NCI-H526 (cell line): ENCODE data around the gene SCG5.

Source experiments
- DNase-seq, 2 experiments: peaks; one replicate each; lab custom pipeline; 2025; lab: John Stamatoyannopoulos, UW

Gene SCG5

GRCh38 chr15:32691689-32692038 is 50.2 kb downstream of the SCG5 start:
- DNase-seq: no peak

GRCh38 chr15:32692286-32692685 is 50.8 kb downstream of the SCG5 start:
- DNase-seq: no peak

GRCh38 chr15:32694222-32694983 is 52.9 kb downstream of the SCG5 start:
- DNase-seq: no peak

GRCh38 chr15:32698773-32699390 is 57.4 kb downstream of the SCG5 start:
- DNase-seq: no peak

- DNase-seq: no peak
Observed at GRCh38 chr15:32700501-32701150, 59.1 kb downstream of the SCG5 start.

GRCh38 chr15:32701863-32702262 is 60.4 kb downstream of the SCG5 start:
- DNase-seq: no peak

- no peak for DNase-seq
Observed at GRCh38 chr15:32704395-32704981, 63.0 kb downstream of the SCG5 start.

- no peak for DNase-seq
Observed at GRCh38 chr15:32705446-32705845, 63.9 kb downstream of the SCG5 start.

GRCh38 chr15:32706704-32707103 is 65.2 kb downstream of the SCG5 start:
- DNase-seq: no peak

- DNase-seq: no peak
Observed at GRCh38 chr15:32707436-32707835, 65.9 kb downstream of the SCG5 start.

GRCh38 chr15:32709295-32710033 is 68.0 kb downstream of the SCG5 start:
- DNase-seq: peak in 1 of 2 experiments; percentile 25

GRCh38 chr15:32715276-32715675 is 73.8 kb downstream of the SCG5 start:
- no peak for DNase-seq

- DNase-seq: no peak
Observed at GRCh38 chr15:32716216-32716914, 74.9 kb downstream of the SCG5 start.

- no peak for DNase-seq
Observed at GRCh38 chr15:32716915-32717425, 75.5 kb downstream of the SCG5 start.

GRCh38 chr15:32717426-32718226 is 76.1 kb downstream of the SCG5 start, which contains the start of gene GREM1:
GREM1 (plus strand) TSS chr15:32718004; CDS start chr15:32730691, 12,687 bp downstream.
- DNase-seq: peak in 1 of 2 experiments; percentile 66

- DNase-seq: peak in 1 of 2 experiments; percentile 63
Observed at GRCh38 chr15:32718227-32718820, 76.8 kb downstream of the SCG5 start.

GRCh38 chr15:32718821-32719716 is 77.6 kb downstream of the SCG5 start:
- DNase-seq: peak in 1 of 2 experiments; percentile 81

- DNase-seq: no peak
Observed at GRCh38 chr15:32721596-32721995, 80.1 kb downstream of the SCG5 start.

- DNase-seq: no peak
Observed at GRCh38 chr15:32722136-32722535, 80.6 kb downstream of the SCG5 start.
